GM23338 (cell line): Measurements from ENCODE around the gene RNF141. TPM values are rescaled to one million over a fixed set of nuclear protein-coding genes. Genes with fewer than 3 reads are reported as not detected.

Source experiments
- ATAC-seq: fragments of 200-7000 bp; cut with Tn5 transposase; 3 replicates; pipeline ENCODE4 v1.9.1; 2020
- DNase-seq: peaks from one replicate; pipeline ENCODE4 v3.0.0-alpha.2; 2015; ENCODE audit warnings: low spot score
- H2AFZ ChIP-seq: fragments of 200-600 bp; sonication (generic); 2 replicates; pipeline ENCODE4 v1.8.0; 2016; ENCODE audit warnings: antibody characterized with exemption, mild to moderate bottlenecking, moderate library complexity
- H3F3A ChIP-seq: fragments of 200-600 bp; sonication (generic); replicated peaks from 2 replicates; pipeline ENCODE4 v1.8.0; 2017; ENCODE audit warnings: antibody characterized with exemption, mixed run types, low read depth
- H3K27ac ChIP-seq: fragments of 200-600 bp; sonication (generic); 2 replicates; pipeline ENCODE4 v1.6.1; 2016; ENCODE audit warnings: low read depth
- H3K27me3 ChIP-seq: fragments of 200-600 bp; sonication (generic); 2 replicates; pipeline ENCODE4 v1.8.0; 2016; ENCODE audit warnings: mild to moderate bottlenecking, mixed run types, moderate library complexity; ENCODE audit not compliant: insufficient read depth
- H3K36me3 ChIP-seq: fragments of 200-600 bp; sonication (generic); 2 replicates; pipeline ENCODE4 v1.8.0; 2016; ENCODE audit warnings: mild to moderate bottlenecking; ENCODE audit not compliant: insufficient read depth
- H3K4me1 ChIP-seq: fragments of 200-600 bp; sonication (generic); 2 replicates; pipeline ENCODE4 v1.8.0; 2016; ENCODE audit warnings: mild to moderate bottlenecking, moderate library complexity; ENCODE audit not compliant: insufficient read depth
- H3K4me2 ChIP-seq: fragments of 200-600 bp; sonication (generic); 2 replicates; pipeline ENCODE4 v1.7.1; 2017; ENCODE audit warnings: mixed run types
- H3K4me3 ChIP-seq: fragments of 200-600 bp; sonication (generic); 2 replicates; pipeline ENCODE4 v1.6.1; 2016; ENCODE audit warnings: mixed run types
- H3K79me2 ChIP-seq: fragments of 200-600 bp; sonication (generic); replicated peaks from 2 replicates; pipeline ENCODE4 v1.8.0; 2017; ENCODE audit warnings: mild to moderate bottlenecking; ENCODE audit not compliant: insufficient read depth
- H3K9me2 ChIP-seq: fragments of 200-600 bp; sonication (generic); 2 replicates; pipeline ENCODE4 v1.8.0; 2017; ENCODE audit not compliant: insufficient read depth
- H4K20me1 ChIP-seq: fragments of 200-600 bp; sonication (generic); replicated peaks from 2 replicates; pipeline ENCODE4 v1.8.0; 2017; ENCODE audit warnings: mild to moderate bottlenecking; ENCODE audit not compliant: insufficient read depth
- H3K27ac Mint-ChIP-seq: 2 replicates; pipeline ENCODE4 v1.8.0; 2020; ENCODE audit warnings: inconsistent platforms, mild to moderate bottlenecking, moderate library complexity, mixed read lengths
- H3K27me3 Mint-ChIP-seq: 3 replicates; pipeline ENCODE4 v1.8.0; 2022; ENCODE audit warnings: low read depth, mild to moderate bottlenecking, moderate library complexity, mixed read lengths, inconsistent platforms; ENCODE audit not compliant: insufficient read depth, poor library complexity
- H3K36me3 Mint-ChIP-seq: 3 replicates; pipeline ENCODE4 v1.8.0; 2021; ENCODE audit warnings: low read depth, mild to moderate bottlenecking, inconsistent platforms, moderate library complexity, mixed read lengths
- H3K4me1 Mint-ChIP-seq: 3 replicates; pipeline ENCODE4 v1.8.0; 2020; ENCODE audit warnings: mild to moderate bottlenecking, inconsistent platforms, mixed read lengths
- H3K4me3 Mint-ChIP-seq: 3 replicates; pipeline ENCODE4 v1.8.0; 2021; ENCODE audit warnings: moderate library complexity, mild to moderate bottlenecking, inconsistent platforms, mixed read lengths
- H3K9me3 Mint-ChIP-seq: 3 replicates; pipeline ENCODE4 v1.8.0; 2020; ENCODE audit warnings: moderate library complexity, mild to moderate bottlenecking, inconsistent platforms, mixed read lengths
- CREB1 ChIP-seq: fragments of 250-450 bp; sonication (Bioruptor Pico); IDR thresholded peaks from 2 replicates; pipeline ENCODE4 v1.5.0; 2020; ENCODE audit warnings: low read depth, mild to moderate bottlenecking, moderate library complexity
- ETS1 ChIP-seq: IDR thresholded peaks from 2 replicates; pipeline ENCODE4 v1.6.1; 2016; ENCODE audit warnings: antibody characterized with exemption
- EZH2 ChIP-seq: fragments of 200-600 bp; sonication (generic); IDR thresholded peaks from one replicate; pipeline ENCODE4 v1.8.0; 2017; ENCODE audit warnings: antibody characterized with exemption, mild to moderate bottlenecking, low read depth; ENCODE audit not compliant: unreplicated experiment
- EZH2phosphoT487 ChIP-seq: fragments of 200-600 bp; sonication (generic); IDR thresholded peaks from one replicate; pipeline ENCODE4 v1.8.1; 2018; ENCODE audit warnings: antibody characterized with exemption; ENCODE audit not compliant: unreplicated experiment
- JUNB ChIP-seq: IDR thresholded peaks from one replicate; pipeline ENCODE4 v1.6.1; 2016; ENCODE audit warnings: antibody characterized with exemption; ENCODE audit not compliant: unreplicated experiment
- NANOG ChIP-seq: IDR thresholded peaks from 2 replicates; pipeline ENCODE4 v1.6.1; 2016; ENCODE audit warnings: antibody characterized with exemption, borderline replicate concordance
- POLR2AphosphoS5 ChIP-seq: IDR thresholded peaks from 2 replicates; pipeline ENCODE4 v1.6.1; 2016; ENCODE audit warnings: antibody characterized with exemption, low read depth
- REST ChIP-seq: IDR thresholded peaks from one replicate; pipeline ENCODE4 v1.6.1; 2018; ENCODE audit warnings: antibody characterized with exemption; ENCODE audit not compliant: unreplicated experiment
- STAT1 ChIP-seq: IDR thresholded peaks from one replicate; pipeline ENCODE4 v1.6.1; 2016; ENCODE audit warnings: antibody characterized with exemption; ENCODE audit not compliant: unreplicated experiment
- ZNF114 ChIP-seq: fragments of 250-450 bp; sonication (Bioruptor Pico); IDR thresholded peaks from 2 replicates; pipeline ENCODE4 v1.5.0; 2020; ENCODE audit warnings: mild to moderate bottlenecking, moderate library complexity
- ZNF331 ChIP-seq: fragments of 250-450 bp; sonication (Bioruptor Pico); IDR thresholded peaks from 2 replicates; pipeline ENCODE4 v1.5.0; 2020; ENCODE audit warnings: low read depth, mild to moderate bottlenecking, moderate library complexity
- ZNF462 ChIP-seq: fragments of 250-450 bp; sonication (Bioruptor Pico); IDR thresholded peaks from 2 replicates; pipeline ENCODE4 v1.5.0; 2020; ENCODE audit warnings: mild to moderate bottlenecking, moderate library complexity
- long read RNA-seq: library from polyadenylated mRNA; unstranded; transcript quantifications from one replicate; pipeline ENCODE4 v2.0.0, GENCODE V29; 2020; ENCODE audit not compliant: unreplicated experiment
- polyA plus RNA-seq: library from polyadenylated mRNA; unstranded; fragments of >200 nt; fragmentation: Nextera tagmentation; extraction: Ambion mirVana; gene quantifications from 2 replicates; pipeline ENCODE4 v1.2.1, GENCODE V29; 2016
- total RNA-seq: library from RNA; depleted of rRNA; stranded (reverse); fragments of >200 nt; shearing (Covaris generic); gene quantifications from 2 replicates; pipeline ENCODE4 v1.2.3, GENCODE V29; 2014; rRNA removed
- TF ChIP-seq, protein P1 (sequence below), 2 experiments: fragments of 200-600 bp in 1 of 2; sonication (generic) in 1 of 2; conservative IDR thresholded peaks; 2 replicates each; pipeline versions ENCODE4 v1.5.1 to v1.6.1; 2016 to 2017; ENCODE audit warnings: antibody characterized with exemption in 2 of 2, low read depth in 2 of 2, mild to moderate bottlenecking in 2 of 2, moderate library complexity in 1 of 2

The RNF141 gene
- total RNA-seq (26.5 and 26.9 TPM in 2 replicates), polyA plus RNA-seq (9.4 and 11.4 TPM in 2 replicates)
- long read RNA-seq, full-length matches to known transcripts: 19 of 19 reads
- long read RNA-seq, partial matches to known transcripts: 0 of 19 reads
- long read RNA-seq, other reads (novel, unspliced or antisense): 0 of 19 reads

GRCh38 chr11:10540915-10541560, at the start of gene RNF141:
RNF141 (minus strand) TSS chr11:10541187; CDS start chr11:10534158, 7,029 bp downstream.
- H3K4me3 ChIP-seq: peak within 1 kb of the TSS; percentile 56
- Mint-ChIP-seq H3K4me3 (peak within 1 kb of the TSS; percentile 90), H3K4me1 (peaks cover 8% of the 10 kb centered on the region), H3K9me3 (peaks cover 16% of the 10 kb centered on the region), H3K27me3 (peaks cover 6% of the 10 kb centered on the region), H3K36me3 (peaks cover 3% of the 10 kb centered on the region), H3K27ac (peak within 1 kb of the TSS; percentile 84; the same call in 1 of the 2 replicates)
- TF ChIP-seq, protein P1, sequence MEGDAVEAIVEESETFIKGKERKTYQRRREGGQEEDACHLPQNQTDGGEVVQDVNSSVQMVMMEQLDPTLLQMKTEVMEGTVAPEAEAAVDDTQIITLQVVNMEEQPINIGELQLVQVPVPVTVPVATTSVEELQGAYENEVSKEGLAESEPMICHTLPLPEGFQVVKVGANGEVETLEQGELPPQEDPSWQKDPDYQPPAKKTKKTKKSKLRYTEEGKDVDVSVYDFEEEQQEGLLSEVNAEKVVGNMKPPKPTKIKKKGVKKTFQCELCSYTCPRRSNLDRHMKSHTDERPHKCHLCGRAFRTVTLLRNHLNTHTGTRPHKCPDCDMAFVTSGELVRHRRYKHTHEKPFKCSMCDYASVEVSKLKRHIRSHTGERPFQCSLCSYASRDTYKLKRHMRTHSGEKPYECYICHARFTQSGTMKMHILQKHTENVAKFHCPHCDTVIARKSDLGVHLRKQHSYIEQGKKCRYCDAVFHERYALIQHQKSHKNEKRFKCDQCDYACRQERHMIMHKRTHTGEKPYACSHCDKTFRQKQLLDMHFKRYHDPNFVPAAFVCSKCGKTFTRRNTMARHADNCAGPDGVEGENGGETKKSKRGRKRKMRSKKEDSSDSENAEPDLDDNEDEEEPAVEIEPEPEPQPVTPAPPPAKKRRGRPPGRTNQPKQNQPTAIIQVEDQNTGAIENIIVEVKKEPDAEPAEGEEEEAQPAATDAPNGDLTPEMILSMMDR (conservative IDR thresholded peaks at IDR 0.05; ENCODE audit: low read depth in 2 of 2): peak; percentile 53 to 84
- peak; percentile 98 for TF ChIP-seq CREB1
- TF ChIP-seq STAT1: no peak
- TF ChIP-seq POLR2AphosphoS5: peak; percentile 96
- TF ChIP-seq ZNF114 (CRISPR knock-in tag): no peak
- 0 out of 2 replicates have a peak, but pooled peaks have one; percentile 45 for TF ChIP-seq ZNF462 (CRISPR knock-in tag)
- no peak for TF ChIP-seq JUNB
- TF ChIP-seq ZNF331 (CRISPR knock-in tag): no peak
- TF ChIP-seq ETS1: 0 out of 2 replicates have a peak, but pooled peaks have one; percentile 45
- no peak for TF ChIP-seq NANOG
- TF ChIP-seq EZH2phosphoT487: no peak
- no peak for TF ChIP-seq REST
- no peak for TF ChIP-seq EZH2
- ATAC-seq: peak; percentile 96
- peaks cover 9% of the 10 kb centered on the region; the same call in 1 of the 2 replicates for H3K27me3 ChIP-seq
- no peaks in the 10 kb centered on the region for H3K36me3 ChIP-seq
- H3K9me2 ChIP-seq: no peaks in the 10 kb centered on the region
- peak within 1 kb of the TSS; percentile 96 for H2AFZ ChIP-seq
- H3F3A ChIP-seq: no peaks in the 10 kb centered on the region
- H3K79me2 ChIP-seq: no peaks in the 10 kb centered on the region
- no peaks in the 10 kb centered on the region for H4K20me1 ChIP-seq
- H3K27ac ChIP-seq: peak within 1 kb of the TSS; percentile 72
- DNase-seq: peak; percentile 97
- peaks cover 9% of the 10 kb centered on the region for H3K4me1 ChIP-seq
- H3K4me2 ChIP-seq: peak within 1 kb of the TSS; percentile 81
